Adrenal gland (tissue), 5 donors: ENCODE measurements around the gene SYT13.

ENCODE experiments used
- CTCF ChIP-seq, 6 experiments: fragments of 450-650 bp in 4 of 6; fragments of 200-600 bp in 2 of 6; sonication (generic) in 1 of 6; IDR thresholded peaks; 1 replicate in 5 of 6; 2 replicates in 1 of 6; pipeline versions ENCODE4 v1.5.1 to v1.8.0; 2016 to 2021; ENCODE audit warnings: antibody characterized with exemption in 6 of 6, mild to moderate bottlenecking in 2 of 6, moderate library complexity in 1 of 6
- POLR2A ChIP-seq, 2 donors: fragments of 450-650 bp; IDR thresholded peaks; one replicate each; pipeline ENCODE4 v1.6.1; 2017; ENCODE audit warnings: antibody characterized with exemption in 2 of 2, mild to moderate bottlenecking in 2 of 2, moderate library complexity in 1 of 2
- donor health status: DM: no; HTN: no; CAD: no.

- TF ChIP-seq CTCF (IDR thresholded peaks at IDR 0.05) (no peak), POLR2A (IDR thresholded peaks at IDR 0.05) (no peak)
Observed at GRCh38 chr11:45333001-45333971, 47.1 kb upstream of the SYT13 start.
